KG1 (cell line): ENCODE measurements around the gene F2R.

ENCODE experiments used
- DNase-seq: peaks from one replicate; lab custom pipeline; 2025; lab: John Stamatoyannopoulos, UW

F2R gene

GRCh38 chr5:76690704-76691466 is 25.0 kb upstream of the F2R start:
- DNase-seq = no peak

- no peak for DNase-seq
Measured at GRCh38 chr5:76691467-76692273, 24.3 kb upstream of the F2R start.

DNA sequence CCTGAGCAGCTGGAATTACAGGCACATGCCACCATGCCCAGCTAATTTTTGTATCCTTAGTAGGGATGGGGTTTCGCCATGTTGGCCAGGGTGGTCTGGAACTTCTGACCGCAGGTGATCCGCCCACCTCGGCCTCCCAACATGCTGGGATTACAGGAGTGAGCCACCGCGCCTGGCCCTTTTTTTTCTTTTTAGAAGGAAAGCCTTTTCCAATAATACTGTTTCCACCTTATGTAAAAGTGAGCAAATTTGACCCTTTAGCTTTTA is 23.7 kb upstream of the F2R start:
- DNase-seq = no peak

GRCh38 chr5:76692651-76693050 is 23.3 kb upstream of the F2R start:
- DNase-seq = no peak

DNA sequence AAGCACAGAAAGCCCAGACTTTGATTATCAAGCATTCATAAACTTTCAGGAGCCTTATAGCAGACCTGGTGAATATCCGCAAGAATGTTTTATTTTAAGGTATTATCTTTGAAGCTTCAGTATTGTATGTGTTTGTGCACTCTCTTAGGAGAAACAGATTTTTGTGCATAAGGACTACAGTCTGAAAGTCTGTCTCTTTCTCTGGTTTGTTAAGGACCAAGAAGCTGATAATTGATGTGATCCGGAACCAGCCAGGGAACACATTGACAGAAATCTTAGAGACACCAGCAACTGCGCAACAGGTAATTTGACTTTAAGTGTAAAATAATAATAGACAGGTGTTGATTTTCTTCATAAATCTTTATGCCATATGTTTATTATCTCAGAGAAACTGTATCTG is 22.8 kb upstream of the F2R start:
- no peak for DNase-seq

- DNase-seq = no peak
Measured at GRCh38 chr5:76694317-76694716, 21.6 kb upstream of the F2R start.

DNA sequence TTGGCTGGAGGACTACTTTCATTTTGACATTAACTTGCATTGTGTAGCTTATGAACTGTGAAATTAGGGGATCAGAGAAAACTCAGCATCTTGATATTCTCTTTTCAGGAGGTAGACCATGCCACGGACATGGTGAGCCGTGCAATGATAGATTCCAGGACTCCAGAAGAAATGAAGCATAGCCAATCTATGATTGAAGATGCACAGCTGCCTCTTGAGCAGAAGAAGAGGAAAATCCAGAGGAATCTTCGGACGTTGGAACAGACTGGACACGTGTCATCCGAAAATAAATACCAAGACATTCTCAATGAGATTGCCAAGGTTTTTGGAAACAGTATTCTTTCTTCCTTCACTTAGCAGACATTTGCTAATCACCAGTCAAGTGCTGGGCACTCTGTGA is 20.6 kb upstream of the F2R start:
- no peak for DNase-seq

DNA sequence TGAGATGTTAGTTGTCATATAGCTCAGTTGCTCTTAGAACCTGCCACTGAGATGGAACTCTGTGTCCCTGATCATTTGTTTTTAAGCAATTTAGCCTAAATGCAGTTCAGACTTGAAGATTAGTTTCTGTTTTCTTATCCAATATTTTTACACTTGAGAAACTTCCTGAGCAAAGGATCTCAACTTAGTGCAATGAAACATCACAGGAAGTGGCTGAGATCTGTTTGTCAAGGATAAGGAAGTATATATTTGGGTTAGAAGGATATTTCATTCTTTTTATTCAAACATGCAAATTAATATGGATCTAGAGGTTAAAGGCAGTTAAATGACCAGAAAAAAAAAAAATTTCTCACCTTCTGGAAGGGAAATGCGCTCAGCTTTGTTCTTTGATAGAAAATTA is 19.7 kb upstream of the F2R start:
- no peak for DNase-seq

DNA sequence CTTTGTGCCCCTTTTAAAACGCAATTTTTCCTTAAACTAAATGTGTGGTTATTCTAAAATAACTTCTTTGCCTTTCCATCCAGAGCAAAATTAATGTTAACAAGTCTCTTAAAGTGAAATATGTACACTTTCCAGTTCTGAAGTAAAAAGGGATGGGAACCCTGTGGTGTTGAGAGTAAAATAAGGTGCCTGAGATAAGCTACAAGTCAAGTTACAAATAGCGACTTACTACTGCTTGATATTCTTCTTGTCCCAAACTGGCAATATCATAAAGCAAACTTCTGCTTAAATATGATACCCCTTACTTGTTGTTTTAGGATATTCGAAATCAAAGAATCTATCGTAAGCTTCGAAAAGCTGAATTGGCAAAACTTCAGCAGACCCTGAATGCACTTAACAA is 18.3 kb upstream of the F2R start:
- no peak for DNase-seq

DNA sequence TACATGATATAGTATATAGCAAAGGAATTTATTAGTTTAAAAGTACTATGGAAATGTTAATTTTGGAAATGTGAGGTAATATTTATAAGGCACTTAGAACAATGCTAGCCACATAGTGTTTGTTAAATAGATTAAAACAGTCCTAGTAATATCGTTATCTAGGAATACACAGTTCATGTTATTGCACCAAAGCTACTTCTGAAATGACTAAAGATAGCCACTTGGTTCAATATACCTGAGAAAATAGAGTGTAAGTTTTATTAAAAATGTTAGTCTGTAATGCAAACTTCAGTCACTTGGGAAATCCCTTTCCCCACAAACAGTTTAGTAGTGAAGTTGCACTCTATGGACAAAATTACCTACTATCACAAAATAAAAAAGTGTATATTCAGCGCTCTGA is 15.4 kb upstream of the F2R start:
- no peak for DNase-seq

DNA sequence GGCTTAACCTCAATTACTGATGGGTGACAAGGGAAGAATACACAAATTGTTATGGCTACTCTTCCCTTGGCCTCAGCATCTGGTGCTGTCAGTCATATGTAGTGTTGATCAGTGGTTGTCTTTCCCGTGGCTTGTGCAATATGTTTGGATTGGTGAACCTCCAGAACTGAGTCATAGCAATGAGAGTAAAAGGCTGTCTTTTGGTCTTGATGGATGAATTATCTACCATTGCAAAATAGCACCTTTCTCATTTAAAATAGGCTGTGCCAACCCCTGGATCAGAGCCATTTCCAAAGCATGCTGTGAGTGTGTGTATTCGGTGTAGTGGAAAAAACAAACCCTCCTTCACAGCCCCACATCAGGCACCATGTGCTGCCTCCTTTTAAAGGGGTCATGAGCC is 14.6 kb upstream of the F2R start:
- no peak for DNase-seq

GRCh38 chr5:76703707-76704106 is 12.2 kb upstream of the F2R start:
- DNase-seq = no peak

- no peak for DNase-seq
Measured at GRCh38 chr5:76704131-76704663, 11.7 kb upstream of the F2R start.

DNA sequence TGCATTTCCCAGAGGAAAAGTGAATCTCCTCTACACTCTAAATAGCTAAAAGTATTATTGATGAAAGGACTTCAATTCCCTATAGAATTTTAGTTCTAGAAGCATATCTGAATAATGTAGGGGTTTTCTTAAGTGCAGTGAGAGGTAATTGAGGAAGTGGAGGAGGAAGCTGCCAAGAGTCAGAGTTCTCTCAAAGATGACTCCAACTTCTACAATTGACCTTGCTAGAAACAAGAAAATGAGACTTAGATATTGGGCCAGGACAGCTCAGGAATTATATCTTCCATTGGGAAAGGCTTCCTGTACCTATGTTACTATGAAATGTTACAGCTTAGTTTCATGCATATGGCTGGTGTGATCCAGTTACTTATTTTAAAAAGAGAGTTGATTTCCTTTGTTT is 10.4 kb upstream of the F2R start:
- DNase-seq = peak; percentile 35

GRCh38 chr5:76709762-76710161 is 6.2 kb upstream of the F2R start:
- no peak for DNase-seq

DNA sequence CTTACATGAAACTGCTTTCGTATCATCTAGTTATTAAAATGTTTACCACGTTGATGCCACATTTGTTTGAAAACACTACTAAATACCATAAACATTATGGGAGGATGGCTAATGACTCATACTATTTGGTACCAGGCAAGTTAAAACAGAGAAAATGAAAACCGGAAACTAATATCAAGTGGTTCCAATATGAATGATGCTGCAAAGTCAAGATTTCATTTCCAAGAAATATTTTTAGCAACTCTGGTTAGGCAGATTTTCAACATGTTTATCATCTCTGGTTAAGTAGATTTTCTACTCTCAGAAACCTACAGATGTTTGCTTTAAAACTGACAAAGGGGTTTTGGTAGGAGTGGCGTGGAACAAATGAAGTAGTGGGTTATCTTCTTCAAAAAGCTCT is 4.9 kb upstream of the F2R start:
- DNase-seq = no peak

- DNase-seq = no peak
Measured at GRCh38 chr5:76714751-76715485, 1.0 kb upstream of the F2R start.

DNA sequence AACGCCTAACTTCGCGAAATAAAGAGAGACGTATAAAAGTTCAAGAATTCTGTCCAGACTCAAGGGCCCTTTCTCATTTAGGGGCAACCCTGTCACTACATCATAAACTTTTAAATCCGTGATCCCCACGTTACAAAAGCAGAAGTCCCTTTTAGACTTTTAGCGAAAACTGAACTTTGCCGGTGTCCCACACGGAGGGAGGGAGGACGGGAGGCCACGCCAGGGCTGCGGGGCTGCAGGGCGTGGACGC is 515 bp upstream of the F2R start:
- DNase-seq = no peak

DNA sequence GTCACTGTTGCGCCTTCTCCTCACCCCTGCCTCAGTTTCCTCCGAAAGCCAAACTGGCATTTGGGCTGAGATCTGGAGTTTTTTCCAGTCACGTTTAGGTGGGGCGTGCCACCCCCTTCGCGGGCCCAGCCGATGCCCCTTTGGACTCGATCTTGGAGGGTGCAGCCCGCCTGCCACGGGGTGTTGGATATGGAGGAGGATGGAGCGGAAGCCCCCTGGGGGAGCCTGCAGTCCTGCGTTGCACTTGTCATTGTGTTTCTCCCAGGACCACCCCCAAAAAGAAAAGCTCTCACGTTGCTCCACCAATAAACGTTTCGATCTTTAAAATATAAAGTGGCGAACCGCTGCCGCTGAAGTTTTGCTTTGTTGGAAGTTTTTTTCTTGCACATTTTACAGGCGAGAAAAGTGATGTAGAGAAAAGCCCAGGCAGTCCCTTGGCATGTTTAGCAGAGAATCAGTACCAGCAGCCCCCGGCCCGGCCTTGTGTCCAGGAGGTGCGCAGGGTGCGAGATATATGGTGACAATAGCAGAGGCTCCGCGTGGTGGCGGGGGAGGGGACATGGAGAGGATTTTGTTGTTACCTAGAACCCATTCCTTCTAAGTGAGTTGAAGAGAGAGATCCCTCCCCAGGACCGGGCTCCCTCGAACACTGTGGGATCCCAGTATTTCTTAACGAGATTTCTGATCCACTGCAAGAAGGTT is 681 bp downstream of the F2R start:
- peak; percentile 69 for DNase-seq

- no peak for DNase-seq
Measured at GRCh38 chr5:76717222-76718083, 1.5 kb downstream of the F2R start.

- no peak for DNase-seq
Measured at GRCh38 chr5:76718381-76718832, 2.5 kb downstream of the F2R start.

DNA sequence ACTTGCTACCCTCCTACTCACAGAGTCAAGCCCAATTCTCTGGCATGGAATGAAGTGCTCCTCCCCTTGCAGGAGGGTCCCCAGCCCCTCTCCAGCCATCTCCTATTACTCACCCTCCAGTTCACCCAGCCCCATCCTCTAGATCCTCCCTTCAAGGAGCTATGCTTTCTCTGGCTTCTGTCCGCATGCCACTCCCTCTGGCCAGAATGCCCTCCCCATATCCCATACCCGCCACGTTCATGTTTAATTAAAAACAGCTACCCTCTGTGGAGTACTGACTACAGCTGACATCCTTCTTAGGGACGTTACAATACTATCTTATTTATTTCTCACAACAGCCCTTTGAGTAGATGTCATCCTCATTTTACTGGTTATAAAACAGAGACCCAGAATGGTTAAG is 3.0 kb downstream of the F2R start:
- no peak for DNase-seq
